ENCODE data around the gene RPTOR.

DNA sequence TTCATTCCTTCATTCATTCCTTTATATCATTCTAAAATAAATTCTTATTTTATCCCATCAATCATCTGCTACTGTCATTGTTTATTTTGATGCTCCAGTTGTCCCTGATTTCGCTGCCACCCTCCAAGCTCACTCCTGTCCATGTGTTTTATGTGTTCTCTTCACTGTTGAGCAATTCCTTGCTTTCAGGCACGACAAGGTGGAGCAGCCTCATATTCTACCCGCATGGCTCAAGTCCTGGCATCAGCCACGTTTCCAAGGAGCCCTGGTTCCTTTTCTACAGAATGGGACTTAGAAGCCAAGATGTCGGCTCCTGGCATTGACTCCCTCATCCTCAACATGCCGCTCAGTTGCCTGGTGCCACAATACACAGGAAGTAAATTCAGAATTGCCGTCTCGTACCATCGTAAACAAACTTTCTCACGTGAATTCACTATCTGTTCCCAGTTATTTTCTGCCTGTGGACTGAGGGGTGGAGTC is 139.0 kb downstream of the RPTOR start:
- TF ChIP-seq, protein P1, sequence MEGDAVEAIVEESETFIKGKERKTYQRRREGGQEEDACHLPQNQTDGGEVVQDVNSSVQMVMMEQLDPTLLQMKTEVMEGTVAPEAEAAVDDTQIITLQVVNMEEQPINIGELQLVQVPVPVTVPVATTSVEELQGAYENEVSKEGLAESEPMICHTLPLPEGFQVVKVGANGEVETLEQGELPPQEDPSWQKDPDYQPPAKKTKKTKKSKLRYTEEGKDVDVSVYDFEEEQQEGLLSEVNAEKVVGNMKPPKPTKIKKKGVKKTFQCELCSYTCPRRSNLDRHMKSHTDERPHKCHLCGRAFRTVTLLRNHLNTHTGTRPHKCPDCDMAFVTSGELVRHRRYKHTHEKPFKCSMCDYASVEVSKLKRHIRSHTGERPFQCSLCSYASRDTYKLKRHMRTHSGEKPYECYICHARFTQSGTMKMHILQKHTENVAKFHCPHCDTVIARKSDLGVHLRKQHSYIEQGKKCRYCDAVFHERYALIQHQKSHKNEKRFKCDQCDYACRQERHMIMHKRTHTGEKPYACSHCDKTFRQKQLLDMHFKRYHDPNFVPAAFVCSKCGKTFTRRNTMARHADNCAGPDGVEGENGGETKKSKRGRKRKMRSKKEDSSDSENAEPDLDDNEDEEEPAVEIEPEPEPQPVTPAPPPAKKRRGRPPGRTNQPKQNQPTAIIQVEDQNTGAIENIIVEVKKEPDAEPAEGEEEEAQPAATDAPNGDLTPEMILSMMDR (IDR thresholded peaks at IDR 0.05): no peak
- TF ChIP-seq POLR2A (IDR thresholded peaks at IDR 0.05): no peak
